Kidney (tissue), 14 donors: ENCODE data around the gene FARP1. TPM values are rescaled to one million over a fixed set of nuclear protein-coding genes. Genes with fewer than 3 reads are reported as not detected.
A peak's percentile ranks its signal among the peaks of the same experiment; 100 is the strongest.

Experiments used
- DNase-seq, 5 donors: peaks; one replicate each; pipeline ENCODE4 v3.0.0-alpha.2; 2013 to 2020
- FAIRE-seq: peaks from 2 replicates; lab custom pipeline; 2012; peaks lifted over from hg19 to GRCh38; lab: Jason Lieb, UNC
- H3K27ac ChIP-seq, 2 donors: one replicate each; pipeline ENCODE4 v1.7.0; 2013; ENCODE audit warnings: low read depth in 2 of 2, low read length in 2 of 2, inconsistent platforms in 1 of 2
- H3K27me3 ChIP-seq: one replicate; pipeline ENCODE4 v1.7.1; 2013; ENCODE audit warnings: low read length, inconsistent platforms; ENCODE audit not compliant: control insufficient read depth, insufficient read depth
- H3K36me3 ChIP-seq, 3 donors: one replicate each; pipeline versions ENCODE4 v1.7.0 to v1.7.1; 2013; ENCODE audit warnings: low read length in 3 of 3, control low read depth in 1 of 3, inconsistent platforms in 1 of 3; ENCODE audit not compliant: insufficient read depth in 3 of 3, control insufficient read depth in 2 of 3
- H3K4me1 ChIP-seq, 3 donors: one replicate each; pipeline versions ENCODE4 v1.7.0 to v1.7.1; 2013; ENCODE audit warnings: low read length in 3 of 3, inconsistent platforms in 1 of 3, low read depth in 1 of 3; ENCODE audit not compliant: control insufficient read depth in 2 of 3, insufficient read depth in 2 of 3
- H3K4me3 ChIP-seq, 3 donors: one replicate each; pipeline versions ENCODE4 v1.7.0 to v1.8.1; 2013; ENCODE audit warnings: low read length in 3 of 3, control low read depth in 1 of 3, inconsistent platforms in 1 of 3
- H3K9ac ChIP-seq, 3 donors: one replicate each; pipeline versions ENCODE4 v1.7.0 to v1.7.1; 2013; ENCODE audit warnings: low read length in 3 of 3, control low read depth in 1 of 3, inconsistent platforms in 1 of 3
- H3K9me3 ChIP-seq, 3 donors: one replicate each; pipeline versions ENCODE4 v1.7.0 to v1.7.1; 2013; ENCODE audit warnings: low read length in 3 of 3, control low read depth in 1 of 3, inconsistent platforms in 1 of 3; ENCODE audit not compliant: control insufficient read depth in 2 of 3, insufficient read depth in 1 of 3
- CTCF ChIP-seq: IDR thresholded peaks from 3 replicates; pipeline ENCODE4 v1.5.1; 2012; ENCODE audit warnings: mild to moderate bottlenecking, moderate library complexity, borderline replicate concordance; ENCODE audit not compliant: insufficient read depth; ENCODE audit errors: extremely low read depth
- intact Hi-C: fragments of 100-400 bp; cut with DNase I; formaldehyde crosslinking; loops from one replicate; pipeline ENCODE4 v1.11.1; 2022
- polyA plus RNA-seq: library from polyadenylated mRNA; stranded (reverse); fragments of 350-450 nt; fragmentation: Illumina TruSeq; extraction: RNeasy Lipid Tissue Mini Kit (QIAGEN cat#74804); gene quantifications from one replicate; pipeline ENCODE4 v1.2.3, GENCODE V29; 2014; ENCODE audit warnings: low read depth, low replicate concordance; ENCODE audit not compliant: insufficient read depth
- total RNA-seq: library from RNA; stranded (reverse); fragmentation: NEBNext Ultra II Directional; extraction: Animal tissue kit (Norgen Biotek cat#: 25700); gene quantifications from one replicate; pipeline ENCODE4 v1.2.1, GENCODE V29; 2021
- donor health status: control.
- donor health status: control.
- donor health status: control.
- donor health status: control.
- donor health status: control.
- donor health status: DM: yes; HTN: yes; CAD: no.
- donor health status: Normal renal cell carcinoma (clear cell type).

The FARP1 gene
- total and polyA plus RNA-seq, 2 donors from 2014 or later = 123 to 229 TPM

DNA sequence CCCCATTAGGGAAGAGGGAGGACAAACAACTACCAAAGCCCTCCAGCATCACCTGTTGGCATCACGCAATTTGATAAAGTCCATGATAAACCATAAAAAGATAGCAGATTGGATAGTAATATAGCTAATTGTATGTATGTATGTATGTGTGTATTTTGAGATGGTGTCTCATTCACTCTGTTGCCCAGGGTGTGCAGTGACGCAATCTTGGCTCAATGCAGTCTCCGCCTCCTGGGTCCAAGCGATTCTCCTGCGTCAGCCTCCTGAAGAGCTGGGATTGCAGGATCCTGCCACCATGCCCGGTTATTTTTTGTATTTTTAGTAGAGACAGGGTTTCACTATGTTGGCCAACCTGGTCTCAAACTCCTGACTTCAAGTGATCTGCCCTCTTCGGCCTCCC, 108.8 kb downstream of the FARP1 start:
- no peak overlapping the region for H3K27ac ChIP-seq
- no peak overlapping the region for H3K4me3 ChIP-seq
- H3K36me3 ChIP-seq = no peaks in the 10 kb centered on the region
- DNase-seq = no peak
- TF ChIP-seq CTCF = no peak
- H3K27me3 ChIP-seq = no peaks in the 10 kb centered on the region
- intact Hi-C loops = no loop called here
- H3K9ac ChIP-seq = no peak overlapping the region
- no peak for FAIRE-seq
- peaks cover 0 to 29% (median 11%) of the 10 kb centered on the region in 3 donors for H3K4me1 ChIP-seq
- no peaks in the 10 kb centered on the region for H3K9me3 ChIP-seq

DNA sequence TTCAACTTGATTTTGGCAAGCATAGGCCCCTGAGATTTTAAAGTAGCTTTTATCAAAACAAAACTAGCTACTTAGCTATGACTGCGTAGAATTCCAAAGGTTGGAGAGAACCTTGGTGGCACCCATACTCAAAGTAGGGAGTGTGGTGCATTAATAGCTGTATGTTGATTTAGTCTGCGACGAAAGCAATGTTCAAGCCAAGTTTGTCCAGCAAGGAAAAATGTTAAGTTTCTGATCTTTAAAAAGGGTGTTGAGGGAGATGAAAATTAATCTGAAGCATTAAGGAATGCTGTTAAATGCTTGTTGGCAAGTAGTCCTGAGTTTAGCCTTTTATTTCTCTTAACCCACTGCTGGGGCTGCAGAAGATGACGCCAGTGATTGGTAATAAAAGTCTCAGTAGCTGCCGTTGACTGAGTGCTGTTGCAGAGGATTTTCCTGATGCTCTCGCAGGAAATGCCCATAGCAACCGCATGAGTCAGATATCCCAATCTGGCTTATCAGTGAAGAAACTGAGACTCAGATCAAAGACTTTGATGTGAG, 110.1 kb downstream of the FARP1 start:
- no peak overlapping the region for H3K4me3 ChIP-seq
- H3K36me3 ChIP-seq = no peaks in the 10 kb centered on the region
- intact Hi-C loops = no loop called here
- H3K9ac ChIP-seq = no peak overlapping the region
- FAIRE-seq (no peak), DNase-seq (peak in 1 of 5 donors; percentile 57)
- TF ChIP-seq CTCF = no peak
- H3K9me3 ChIP-seq = no peaks in the 10 kb centered on the region
- peak overlapping the region; percentile 9 to 38 for H3K27ac ChIP-seq
- peaks cover 0 to 29% (median 8%) of the 10 kb centered on the region in 3 donors for H3K4me1 ChIP-seq
- no peaks in the 10 kb centered on the region for H3K27me3 ChIP-seq

DNA sequence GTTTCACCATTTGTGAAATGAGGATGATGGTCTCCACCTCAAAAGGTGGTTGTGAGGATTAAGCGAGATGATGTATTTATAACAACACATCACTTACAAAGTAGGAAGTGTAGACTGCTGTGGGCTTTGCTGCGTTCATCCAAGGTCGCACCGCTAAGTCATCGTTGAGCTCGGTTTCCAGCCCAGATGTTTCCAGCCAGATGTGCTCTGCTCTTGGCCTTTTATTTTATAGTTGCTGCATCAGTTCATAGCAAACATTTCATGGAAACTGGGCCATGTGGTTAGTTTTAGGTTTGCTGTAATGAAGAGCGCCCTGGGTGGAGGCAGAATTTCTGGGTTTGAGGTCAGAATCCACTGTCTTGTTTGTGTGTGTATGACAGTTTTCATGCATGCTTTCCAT, 110.6 kb downstream of the FARP1 start:
- intact Hi-C loops = no loop called here
- no peak overlapping the region for H3K27ac ChIP-seq
- H3K4me1 ChIP-seq = peaks cover 0 to 33% (median 11%) of the 10 kb centered on the region in 3 donors
- H3K9me3 ChIP-seq = no peaks in the 10 kb centered on the region
- FAIRE-seq = no peak
- DNase-seq = peak in 1 of 5 donors; percentile 45
- TF ChIP-seq CTCF = no peak
- H3K4me3 ChIP-seq = no peak overlapping the region
- no peaks in the 10 kb centered on the region for H3K27me3 ChIP-seq
- H3K36me3 ChIP-seq = no peaks in the 10 kb centered on the region
- H3K9ac ChIP-seq = no peak overlapping the region

GRCh38 chr13:98254513-98254912, 111.6 kb downstream of the FARP1 start:
- intact Hi-C loops = no loop called here
- peaks cover 0 to 35% (median 11%) of the 10 kb centered on the region in 3 donors for H3K4me1 ChIP-seq
- FAIRE-seq (no peak), DNase-seq (no peak)
- no peak overlapping the region for H3K4me3 ChIP-seq
- no peaks in the 10 kb centered on the region for H3K36me3 ChIP-seq
- no peak overlapping the region for H3K9ac ChIP-seq
- H3K27ac ChIP-seq = peak overlapping the region in 1 of 2 donors; percentile 3
- H3K9me3 ChIP-seq = no peaks in the 10 kb centered on the region
- no peak for TF ChIP-seq CTCF
- no peaks in the 10 kb centered on the region for H3K27me3 ChIP-seq
